ENCODE measurements around the gene MTMR10. TPM values are rescaled to one million over a fixed set of nuclear protein-coding genes. Genes with fewer than 3 reads are reported as not detected.

The MTMR10 gene
- polyA plus RNA-seq, 1 donor: 26.8 TPM

- H3K4me1 ChIP-seq (ENCODE audit: control insufficient read depth, insufficient read depth, low read length): no peaks in the 10 kb centered on the region
- WGBS (ENCODE audit: insufficient coverage, low lambda C conversion rate): no CpG with 5 or more reads among the region's 15 CpGs
- H3K36me3 ChIP-seq (ENCODE audit: control insufficient read depth, insufficient read depth, low read length): peaks cover 80% of the 10 kb centered on the region
- no peak overlapping the region for H3K4me3 ChIP-seq (ENCODE audit: low read length)
- H3K27ac ChIP-seq (ENCODE audit: low read length): no peak overlapping the region
- no peaks in the 10 kb centered on the region for H3K27me3 ChIP-seq (ENCODE audit: control insufficient read depth, insufficient read depth, low read length)
- H3K9me3 ChIP-seq (ENCODE audit: control insufficient read depth, low read depth, low read length): no peaks in the 10 kb centered on the region
- DNase-seq: no peak
These were observed 49.9 kb downstream of the MTMR10 start for GRCh38 chr15:30941520-30941919.

DNA sequence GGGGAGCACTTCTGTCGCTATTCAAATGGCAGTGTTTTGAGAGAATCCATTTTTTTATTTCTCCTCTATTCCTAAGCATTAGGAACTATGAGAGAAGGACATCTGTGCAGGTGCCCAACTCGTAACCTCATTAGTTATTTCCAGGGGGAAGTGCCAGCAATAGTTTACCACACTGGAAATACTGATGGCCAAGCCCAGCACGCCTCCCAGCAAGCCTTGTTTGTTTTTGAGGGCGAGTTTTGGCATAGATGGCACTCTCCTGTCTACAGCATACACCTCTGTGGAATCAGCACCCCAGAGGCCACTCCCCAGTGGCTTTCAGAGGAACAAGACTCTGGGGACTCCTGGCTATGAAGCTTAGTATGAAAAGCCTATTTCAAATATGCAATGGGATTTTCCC is 51.1 kb downstream of the MTMR10 start:
- DNase-seq: no peak
- Histone ChIP-seq H3K27me3 (ENCODE audit: control insufficient read depth, insufficient read depth, low read length) (no peaks in the 10 kb centered on the region), H3K4me3 (ENCODE audit: low read length) (no peak overlapping the region), H3K27ac (ENCODE audit: low read length) (no peak overlapping the region), H3K36me3 (ENCODE audit: control insufficient read depth, insufficient read depth, low read length) (peaks cover 68% of the 10 kb centered on the region), H3K9me3 (ENCODE audit: control insufficient read depth, low read depth, low read length) (no peaks in the 10 kb centered on the region), H3K4me1 (ENCODE audit: control insufficient read depth, insufficient read depth, low read length) (no peaks in the 10 kb centered on the region)
- no CpG with 5 or more reads among the region's 4 CpGs for WGBS (ENCODE audit: insufficient coverage, low lambda C conversion rate)

GRCh38 chr15:30939161-30939560 is 52.3 kb downstream of the MTMR10 start:
- no peaks in the 10 kb centered on the region for H3K4me1 ChIP-seq (ENCODE audit: control insufficient read depth, insufficient read depth, low read length)
- no peak for DNase-seq
- no peaks in the 10 kb centered on the region for H3K27me3 ChIP-seq (ENCODE audit: control insufficient read depth, insufficient read depth, low read length)
- H3K9me3 ChIP-seq (ENCODE audit: control insufficient read depth, low read depth, low read length): no peaks in the 10 kb centered on the region
- no peak overlapping the region for H3K27ac ChIP-seq (ENCODE audit: low read length)
- H3K36me3 ChIP-seq (ENCODE audit: control insufficient read depth, insufficient read depth, low read length): peaks cover 66% of the 10 kb centered on the region
- 100% methylated on average over 2 of the region's 7 CpGs for WGBS (ENCODE audit: insufficient coverage, low lambda C conversion rate)
- no peak overlapping the region for H3K4me3 ChIP-seq (ENCODE audit: low read length)

GRCh38 chr15:30933293-30933692 is 58.1 kb downstream of the MTMR10 start:
- DNase-seq: no peak
- Histone ChIP-seq H3K4me1 (ENCODE audit: control insufficient read depth, insufficient read depth, low read length) (no peaks in the 10 kb centered on the region), H3K4me3 (ENCODE audit: low read length) (no peak overlapping the region), H3K27ac (ENCODE audit: low read length) (no peak overlapping the region), H3K9me3 (ENCODE audit: control insufficient read depth, low read depth, low read length) (no peaks in the 10 kb centered on the region), H3K27me3 (ENCODE audit: control insufficient read depth, insufficient read depth, low read length) (no peaks in the 10 kb centered on the region), H3K36me3 (ENCODE audit: control insufficient read depth, insufficient read depth, low read length) (peaks cover 43% of the 10 kb centered on the region)

GRCh38 chr15:30930422-30930821 is 61.0 kb downstream of the MTMR10 start:
- Histone ChIP-seq H3K36me3 (ENCODE audit: control insufficient read depth, insufficient read depth, low read length) (peaks cover 60% of the 10 kb centered on the region), H3K4me1 (ENCODE audit: control insufficient read depth, insufficient read depth, low read length) (no peaks in the 10 kb centered on the region), H3K9me3 (ENCODE audit: control insufficient read depth, low read depth, low read length) (no peaks in the 10 kb centered on the region), H3K27ac (ENCODE audit: low read length) (no peak overlapping the region), H3K27me3 (ENCODE audit: control insufficient read depth, insufficient read depth, low read length) (no peaks in the 10 kb centered on the region), H3K4me3 (ENCODE audit: low read length) (no peak overlapping the region)
- no CpG with 5 or more reads among the region's 8 CpGs for WGBS (ENCODE audit: insufficient coverage, low lambda C conversion rate)
- no peak for DNase-seq

- Histone ChIP-seq H3K4me1 (ENCODE audit: control insufficient read depth, insufficient read depth, low read length) (no peaks in the 10 kb centered on the region), H3K36me3 (ENCODE audit: control insufficient read depth, insufficient read depth, low read length) (peaks cover 63% of the 10 kb centered on the region), H3K27me3 (ENCODE audit: control insufficient read depth, insufficient read depth, low read length) (no peaks in the 10 kb centered on the region), H3K9me3 (ENCODE audit: control insufficient read depth, low read depth, low read length) (no peaks in the 10 kb centered on the region), H3K4me3 (ENCODE audit: low read length) (no peak overlapping the region), H3K27ac (ENCODE audit: low read length) (no peak overlapping the region)
- no CpG with 5 or more reads among the region's 4 CpGs for WGBS (ENCODE audit: insufficient coverage, low lambda C conversion rate)
- DNase-seq: no peak
These were observed 61.4 kb downstream of the MTMR10 start for GRCh38 chr15:30929982-30930381.

DNA sequence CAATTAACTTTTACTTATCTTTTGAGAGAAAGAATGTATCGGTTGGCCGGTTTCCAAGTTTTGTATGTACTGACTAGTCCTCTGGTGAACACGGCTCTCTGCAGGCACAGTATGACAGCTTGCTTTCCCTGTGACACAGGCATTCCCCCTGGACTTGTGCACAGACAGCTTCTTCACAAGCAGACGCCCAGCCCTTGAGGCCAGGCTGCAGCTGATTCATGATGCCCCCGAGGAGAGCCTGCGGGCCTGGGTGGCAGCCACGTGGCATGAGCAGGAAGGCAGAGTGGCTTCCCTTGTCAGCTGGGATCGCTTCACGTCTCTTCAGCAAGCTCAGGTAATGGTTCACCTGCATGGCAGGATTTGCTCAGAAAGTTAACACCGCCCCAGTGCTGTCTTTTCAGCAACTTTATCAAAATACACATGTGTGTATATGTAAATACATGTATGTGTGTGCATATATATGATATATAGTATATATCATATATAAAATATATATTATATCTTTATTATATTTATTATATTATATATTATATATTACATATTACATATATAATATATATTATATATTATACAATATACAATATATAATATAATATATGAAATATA is 62.3 kb downstream of the MTMR10 start:
- Histone ChIP-seq H3K36me3 (ENCODE audit: control insufficient read depth, insufficient read depth, low read length) (peaks cover 65% of the 10 kb centered on the region), H3K27me3 (ENCODE audit: control insufficient read depth, insufficient read depth, low read length) (no peaks in the 10 kb centered on the region)

DNA sequence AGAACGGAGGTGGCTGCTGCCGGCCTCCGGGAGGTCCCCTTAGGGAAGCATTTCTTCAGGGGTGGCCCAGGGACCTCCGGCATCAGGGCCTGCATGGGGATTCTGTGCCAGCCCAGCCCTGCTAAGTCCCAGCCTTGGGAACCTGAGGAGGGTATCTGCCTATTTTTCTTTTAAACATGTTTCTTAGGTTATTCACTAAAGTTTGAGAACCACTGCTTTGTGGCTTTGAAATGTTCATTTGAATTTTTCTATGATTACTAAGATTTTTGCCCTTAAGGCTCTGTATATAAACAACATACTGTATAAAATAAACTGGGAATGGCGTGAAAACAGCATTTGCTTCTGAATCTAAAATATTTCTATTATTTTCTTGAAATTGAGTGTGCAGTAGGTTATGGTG is 63.4 kb downstream of the MTMR10 start:
- H3K27ac ChIP-seq (ENCODE audit: low read length): no peak overlapping the region
- no CpG with 5 or more reads among the region's 5 CpGs for WGBS (ENCODE audit: insufficient coverage, low lambda C conversion rate)
- H3K4me3 ChIP-seq (ENCODE audit: low read length): no peak overlapping the region
- peaks cover 71% of the 10 kb centered on the region for H3K36me3 ChIP-seq (ENCODE audit: control insufficient read depth, insufficient read depth, low read length)
- H3K9me3 ChIP-seq (ENCODE audit: control insufficient read depth, low read depth, low read length): no peaks in the 10 kb centered on the region
- no peaks in the 10 kb centered on the region for H3K27me3 ChIP-seq (ENCODE audit: control insufficient read depth, insufficient read depth, low read length)
- DNase-seq: no peak
- H3K4me1 ChIP-seq (ENCODE audit: control insufficient read depth, insufficient read depth, low read length): no peaks in the 10 kb centered on the region

More for the DNA sequence above, 62.3 kb downstream of the MTMR10 start:
- 92% methylated on average over 2 of the region's 10 CpGs for whole genome bisulfite sequencing (ENCODE audit: insufficient coverage, low lambda C conversion rate)
- no peaks in the 10 kb centered on the region for H3K9me3 ChIP-seq (ENCODE audit: control insufficient read depth, low read depth, low read length)
- no peak for DNase-seq
- no peaks in the 10 kb centered on the region for H3K4me1 ChIP-seq (ENCODE audit: control insufficient read depth, insufficient read depth, low read length)
- H3K4me3 ChIP-seq (ENCODE audit: low read length): no peak overlapping the region
- H3K27ac ChIP-seq (ENCODE audit: low read length): no peak overlapping the region

GRCh38 chr15:30927148-30927761 is 64.2 kb downstream of the MTMR10 start:
- DNase-seq: no peak
- no peak overlapping the region for H3K4me3 ChIP-seq (ENCODE audit: low read length)
- WGBS (ENCODE audit: insufficient coverage, low lambda C conversion rate): 60% methylated on average over 1 of the region's 7 CpGs
- no peak overlapping the region for H3K27ac ChIP-seq (ENCODE audit: low read length)
- no peaks in the 10 kb centered on the region for H3K4me1 ChIP-seq (ENCODE audit: control insufficient read depth, insufficient read depth, low read length)
- no peaks in the 10 kb centered on the region for H3K9me3 ChIP-seq (ENCODE audit: control insufficient read depth, low read depth, low read length)
- peaks cover 79% of the 10 kb centered on the region for H3K36me3 ChIP-seq (ENCODE audit: control insufficient read depth, insufficient read depth, low read length)
- no peaks in the 10 kb centered on the region for H3K27me3 ChIP-seq (ENCODE audit: control insufficient read depth, insufficient read depth, low read length)

GRCh38 chr15:30926161-30926560 is 65.3 kb downstream of the MTMR10 start:
- H3K4me1 ChIP-seq (ENCODE audit: control insufficient read depth, insufficient read depth, low read length): no peaks in the 10 kb centered on the region
- no peaks in the 10 kb centered on the region for H3K9me3 ChIP-seq (ENCODE audit: control insufficient read depth, low read depth, low read length)
- H3K4me3 ChIP-seq (ENCODE audit: low read length): no peak overlapping the region
- no peaks in the 10 kb centered on the region for H3K27me3 ChIP-seq (ENCODE audit: control insufficient read depth, insufficient read depth, low read length)
- no peak overlapping the region for H3K27ac ChIP-seq (ENCODE audit: low read length)
- 100% methylated on average over 1 of the region's 8 CpGs for whole genome bisulfite sequencing (ENCODE audit: insufficient coverage, low lambda C conversion rate)
- peaks cover 87% of the 10 kb centered on the region for H3K36me3 ChIP-seq (ENCODE audit: control insufficient read depth, insufficient read depth, low read length)
- no peak for DNase-seq

DNA sequence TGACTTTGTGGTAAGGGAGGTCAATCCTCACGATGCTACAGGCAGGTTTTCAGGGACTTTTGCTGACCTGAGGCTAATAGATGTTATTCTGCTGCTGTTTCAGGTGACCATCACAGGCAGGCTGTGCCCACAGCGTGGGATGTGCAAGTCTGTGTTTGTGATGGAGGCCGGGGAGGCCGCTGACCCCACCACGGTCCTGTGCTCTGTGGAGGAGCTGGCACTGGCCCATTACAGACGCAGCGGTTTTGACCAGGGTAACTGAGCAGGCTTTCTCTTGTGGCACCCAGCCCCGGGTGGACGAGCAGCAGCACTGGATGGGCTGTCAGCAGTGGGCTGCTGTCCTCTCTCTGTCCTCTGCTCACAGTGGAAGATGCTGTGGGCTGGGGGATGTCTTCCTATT is 65.7 kb downstream of the MTMR10 start:
- H3K9me3 ChIP-seq (ENCODE audit: control insufficient read depth, low read depth, low read length): no peaks in the 10 kb centered on the region
- no CpG with 5 or more reads among the region's 9 CpGs for WGBS (ENCODE audit: insufficient coverage, low lambda C conversion rate)
- H3K27ac ChIP-seq (ENCODE audit: low read length): no peak overlapping the region
- H3K27me3 ChIP-seq (ENCODE audit: control insufficient read depth, insufficient read depth, low read length): no peaks in the 10 kb centered on the region
- peaks cover 90% of the 10 kb centered on the region for H3K36me3 ChIP-seq (ENCODE audit: control insufficient read depth, insufficient read depth, low read length)
- no peak overlapping the region for H3K4me3 ChIP-seq (ENCODE audit: low read length)
- DNase-seq: no peak
- no peaks in the 10 kb centered on the region for H3K4me1 ChIP-seq (ENCODE audit: control insufficient read depth, insufficient read depth, low read length)
